NCI-H1930 (cell line): Measurements from ENCODE around the gene AGBL1.

ENCODE experiments used
- DNase-seq, 2 experiments: peaks; one replicate each; lab custom pipeline; 2025; lab: John Stamatoyannopoulos, UW

Gene AGBL1

GRCh38 chr15:86645925-86646500, 566.3 kb downstream of the AGBL1 start:
- DNase-seq = no peak

GRCh38 chr15:86647810-86648440, 568.3 kb downstream of the AGBL1 start:
- DNase-seq = no peak

- DNase-seq = no peak
These were observed 569.6 kb downstream of the AGBL1 start for GRCh38 chr15:86649277-86649676.

GRCh38 chr15:86650094-86650493, 570.4 kb downstream of the AGBL1 start:
- DNase-seq = no peak

- DNase-seq = no peak
These were observed 573.9 kb downstream of the AGBL1 start for GRCh38 chr15:86653344-86654197.

GRCh38 chr15:86654501-86654900, 574.8 kb downstream of the AGBL1 start:
- DNase-seq = no peak

GRCh38 chr15:86657305-86657704, 577.6 kb downstream of the AGBL1 start:
- DNase-seq = no peak

- DNase-seq = no peak
These were observed 580.2 kb downstream of the AGBL1 start for GRCh38 chr15:86659724-86660411.

DNA sequence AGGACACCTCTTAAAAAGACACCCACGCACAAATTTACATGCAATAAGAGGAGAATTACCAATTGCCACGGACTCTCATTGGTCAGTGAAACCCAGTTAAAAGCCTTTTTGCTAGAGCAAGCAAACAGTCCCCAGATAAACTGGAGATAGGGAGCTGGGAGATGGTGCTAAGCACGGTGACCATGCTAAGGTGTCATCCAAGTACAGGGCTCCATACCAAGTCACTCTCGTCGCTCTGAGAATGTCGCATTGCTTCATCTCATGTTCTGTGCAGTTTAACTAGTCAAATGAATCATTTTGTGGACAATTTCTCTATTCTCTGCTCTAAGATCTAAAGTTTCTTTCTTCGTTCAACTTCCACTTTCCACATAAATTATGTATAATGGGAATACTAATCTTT, 581.9 kb downstream of the AGBL1 start:
- DNase-seq = no peak

DNA sequence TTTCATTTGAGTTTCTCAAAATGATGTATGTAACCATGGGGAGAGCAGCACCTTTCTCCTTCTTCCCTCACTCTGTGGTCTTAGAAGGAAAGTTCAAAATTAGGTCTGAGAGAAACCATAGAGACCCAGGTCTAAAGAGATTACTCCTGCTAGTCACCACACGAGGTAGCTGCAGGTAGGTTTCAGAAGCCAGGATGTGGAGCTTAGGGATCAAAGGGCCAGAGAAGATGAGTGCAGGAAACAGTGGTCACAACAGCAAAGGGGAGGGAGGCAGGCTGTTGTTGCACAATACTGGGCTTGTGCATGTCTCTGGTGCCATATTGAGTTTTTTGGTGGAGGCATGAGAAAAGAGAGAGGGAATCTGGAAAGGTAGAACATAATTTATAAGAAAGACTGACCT, 583.6 kb downstream of the AGBL1 start:
- no peak for DNase-seq

DNA sequence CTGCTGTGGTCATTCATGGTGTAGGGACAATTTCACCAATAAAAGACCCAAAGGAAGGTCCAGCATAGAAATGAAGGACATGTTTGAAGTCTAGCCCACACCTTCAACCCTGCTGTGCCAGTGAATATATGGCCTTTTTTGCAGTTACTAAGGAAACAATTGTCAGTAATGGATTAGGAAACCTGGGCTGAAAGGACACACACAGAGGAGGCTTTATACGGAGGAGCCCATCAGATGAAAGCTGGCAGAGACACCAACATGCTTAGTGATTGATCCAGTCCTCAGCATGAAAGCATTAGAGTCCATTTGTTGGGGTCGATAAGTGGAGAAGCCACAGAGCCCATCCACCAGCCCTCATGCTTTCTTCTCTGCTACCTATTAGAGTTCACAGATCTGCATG, 584.3 kb downstream of the AGBL1 start:
- DNase-seq = no peak

DNA sequence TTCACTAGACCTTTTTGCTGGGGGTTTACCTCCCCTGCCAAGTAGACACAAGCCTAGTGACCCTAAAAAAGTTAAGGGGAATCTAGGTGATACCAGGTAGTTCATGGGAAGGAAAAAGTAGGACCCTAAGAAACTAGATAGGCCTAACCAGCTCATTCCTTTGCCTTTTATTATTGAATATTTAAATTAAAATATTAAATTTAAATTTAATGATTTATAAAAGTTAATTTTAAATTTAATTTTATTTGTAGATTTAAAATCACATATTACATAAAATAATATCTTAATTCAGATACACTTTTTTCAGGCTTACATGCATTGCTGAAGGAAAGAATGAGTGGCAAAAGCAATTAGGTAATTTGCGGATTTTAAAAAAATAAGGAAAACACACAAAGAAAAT, 584.9 kb downstream of the AGBL1 start:
- no peak for DNase-seq

DNA sequence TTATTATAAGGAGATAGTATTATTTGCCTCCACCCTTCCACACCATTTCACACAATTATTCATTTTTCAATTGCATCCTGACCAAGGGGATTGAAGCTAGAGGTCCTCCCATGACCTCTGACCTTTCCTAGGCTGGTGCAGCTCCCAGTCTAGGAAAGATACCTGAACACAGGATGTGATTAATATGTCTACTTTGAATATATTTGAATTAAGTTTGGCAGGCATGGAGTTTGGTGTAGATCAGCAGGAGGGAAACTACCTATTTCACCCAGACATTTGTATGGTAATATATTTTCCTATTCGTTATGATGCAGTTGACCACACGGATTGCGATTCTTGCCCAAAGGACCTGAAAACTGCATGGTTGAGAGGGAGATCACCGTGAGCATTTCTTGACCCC, 596.3 kb downstream of the AGBL1 start:
- no peak for DNase-seq

GRCh38 chr15:86677278-86677677, 597.6 kb downstream of the AGBL1 start:
- no peak for DNase-seq

- no peak for DNase-seq
These were observed 605.6 kb downstream of the AGBL1 start for GRCh38 chr15:86685263-86685662.

DNA sequence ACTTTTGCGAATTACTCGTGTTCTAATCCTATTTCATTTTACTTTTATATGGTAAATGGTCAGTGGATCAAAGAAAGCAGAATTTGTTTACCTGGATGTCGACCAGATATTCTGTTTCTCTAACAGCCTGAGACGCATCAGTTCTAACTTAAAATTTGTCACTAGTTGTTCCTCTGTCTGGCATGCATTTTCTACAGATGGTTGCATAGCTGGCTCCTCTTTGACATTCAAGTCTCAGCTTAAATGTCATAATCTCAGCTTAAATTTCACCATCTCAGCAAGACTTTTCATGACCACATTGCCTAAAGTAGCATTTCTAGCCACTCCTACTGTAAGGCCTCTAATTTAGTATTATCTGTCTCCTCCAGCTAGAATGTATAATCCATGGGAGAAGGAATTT, 609.3 kb downstream of the AGBL1 start:
- DNase-seq = no peak

- no peak for DNase-seq
These were observed 610.9 kb downstream of the AGBL1 start for GRCh38 chr15:86690566-86690965.

GRCh38 chr15:86691091-86691663, 611.5 kb downstream of the AGBL1 start:
- DNase-seq = no peak

DNA sequence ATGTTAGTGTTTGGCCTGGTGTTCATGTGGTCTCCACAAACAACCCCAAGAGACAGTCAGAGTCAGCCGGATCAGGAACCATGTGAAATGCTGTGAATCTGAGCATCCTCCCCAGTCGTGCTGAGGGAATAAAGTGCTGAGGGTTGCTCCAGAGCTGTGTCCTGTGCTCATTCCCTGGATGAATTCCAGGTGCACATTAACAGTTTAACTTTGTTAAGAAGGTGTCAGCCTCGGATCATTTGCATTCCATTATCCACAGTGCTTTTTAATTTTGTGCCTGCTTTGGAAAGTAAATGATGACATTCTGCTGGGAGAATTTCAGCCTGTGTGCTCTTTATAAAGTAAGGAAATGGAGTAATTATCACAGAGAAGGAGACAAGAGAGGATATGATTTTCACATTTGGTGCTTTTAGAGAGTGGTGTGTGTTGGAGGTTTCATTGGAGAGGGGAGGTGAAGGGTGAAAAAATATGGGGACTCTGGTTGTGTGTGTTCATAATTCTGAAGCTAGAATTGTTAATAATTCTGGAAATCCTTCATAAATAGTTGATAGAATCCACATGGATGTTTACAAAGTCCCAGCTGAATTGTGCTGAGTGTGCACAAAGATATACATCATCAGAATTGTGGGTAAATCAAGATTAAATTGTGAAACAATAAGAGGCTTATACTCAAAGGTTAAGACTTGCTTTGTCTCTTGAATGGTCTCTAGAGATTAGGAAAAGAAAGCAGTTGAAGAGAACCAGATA, 621.4 kb downstream of the AGBL1 start:
- no peak for DNase-seq

- DNase-seq = no peak
These were observed 621.9 kb downstream of the AGBL1 start for GRCh38 chr15:86701611-86701963.

GRCh38 chr15:86706813-86707212, 627.1 kb downstream of the AGBL1 start:
- no peak for DNase-seq

- DNase-seq = no peak
These were observed 631.8 kb downstream of the AGBL1 start for GRCh38 chr15:86711476-86711875.
